Measurements from ENCODE around the gene PPCDC.
A peak's percentile ranks its signal among the peaks of the same experiment; 100 is the strongest.

PPCDC gene

GRCh38 chr15:75023181-75023871, at the start of gene PPCDC:
Gene PPCDC, plus strand, starts transcription at chr15:75023590. Its CDS starts 4,729 bp downstream, at chr15:75028319.
- peak; percentile 98 for DNase-seq (ENCODE audit: low spot score)

GRCh38 chr15:74976159-74976558, 47.2 kb upstream of the PPCDC start:
- DNase-seq (ENCODE audit: low spot score) = no peak

- DNase-seq (ENCODE audit: low spot score) = no peak
Observed at GRCh38 chr15:74977599-74977998, 45.8 kb upstream of the PPCDC start.

GRCh38 chr15:74978077-74978476, 45.3 kb upstream of the PPCDC start:
- no peak for DNase-seq (ENCODE audit: low spot score)

- DNase-seq (ENCODE audit: low spot score) = no peak
Observed at GRCh38 chr15:74978503-74978902, 44.9 kb upstream of the PPCDC start.

- no peak for DNase-seq (ENCODE audit: low spot score)
Observed at GRCh38 chr15:74982183-74982582, 41.2 kb upstream of the PPCDC start.

- no peak for DNase-seq (ENCODE audit: low spot score)
Observed at GRCh38 chr15:74983725-74984231, 39.6 kb upstream of the PPCDC start.

- no peak for DNase-seq (ENCODE audit: low spot score)
Observed at GRCh38 chr15:74988007-74988800, 35.2 kb upstream of the PPCDC start.

GRCh38 chr15:74989527-74989926, 33.9 kb upstream of the PPCDC start:
- no peak for DNase-seq (ENCODE audit: low spot score)

- DNase-seq (ENCODE audit: low spot score) = no peak
Observed at GRCh38 chr15:74992619-74993018, 30.8 kb upstream of the PPCDC start.

GRCh38 chr15:74994236-74994635, 29.2 kb upstream of the PPCDC start:
- DNase-seq (ENCODE audit: low spot score) = no peak

GRCh38 chr15:74994685-74995084, 28.7 kb upstream of the PPCDC start:
- no peak for DNase-seq (ENCODE audit: low spot score)

GRCh38 chr15:74995182-74995778, 28.1 kb upstream of the PPCDC start, which contains the start of gene SCAMP5:
Gene SCAMP5, plus strand, starts transcription at chr15:74995563. Its CDS starts 16,277 bp downstream, at chr15:75011840.
- DNase-seq (ENCODE audit: low spot score) = peak; percentile 92

- DNase-seq (ENCODE audit: low spot score) = peak; percentile 70
Observed at GRCh38 chr15:74995779-74996765, 27.3 kb upstream of the PPCDC start.

- no peak for DNase-seq (ENCODE audit: low spot score)
Observed at GRCh38 chr15:74997141-74997540, 26.2 kb upstream of the PPCDC start.

- no peak for DNase-seq (ENCODE audit: low spot score)
Observed at GRCh38 chr15:74997543-74997942, 25.8 kb upstream of the PPCDC start.

GRCh38 chr15:75001310-75001709, 22.1 kb upstream of the PPCDC start:
- DNase-seq (ENCODE audit: low spot score) = no peak

GRCh38 chr15:75002398-75002797, 21.0 kb upstream of the PPCDC start:
- DNase-seq (ENCODE audit: low spot score) = no peak

GRCh38 chr15:75007216-75007615, 16.2 kb upstream of the PPCDC start:
- no peak for DNase-seq (ENCODE audit: low spot score)

GRCh38 chr15:75008221-75008625, 15.2 kb upstream of the PPCDC start:
- no peak for DNase-seq (ENCODE audit: low spot score)

GRCh38 chr15:75008629-75009326, 14.6 kb upstream of the PPCDC start:
- DNase-seq (ENCODE audit: low spot score) = no peak

Measured in left forelimb (tissue), 1 donor.